ENCODE data around the gene MFSD2B. TPM values are rescaled to one million over a fixed set of nuclear protein-coding genes. Genes with fewer than 3 reads are reported as not detected.

The MFSD2B gene, protein sequence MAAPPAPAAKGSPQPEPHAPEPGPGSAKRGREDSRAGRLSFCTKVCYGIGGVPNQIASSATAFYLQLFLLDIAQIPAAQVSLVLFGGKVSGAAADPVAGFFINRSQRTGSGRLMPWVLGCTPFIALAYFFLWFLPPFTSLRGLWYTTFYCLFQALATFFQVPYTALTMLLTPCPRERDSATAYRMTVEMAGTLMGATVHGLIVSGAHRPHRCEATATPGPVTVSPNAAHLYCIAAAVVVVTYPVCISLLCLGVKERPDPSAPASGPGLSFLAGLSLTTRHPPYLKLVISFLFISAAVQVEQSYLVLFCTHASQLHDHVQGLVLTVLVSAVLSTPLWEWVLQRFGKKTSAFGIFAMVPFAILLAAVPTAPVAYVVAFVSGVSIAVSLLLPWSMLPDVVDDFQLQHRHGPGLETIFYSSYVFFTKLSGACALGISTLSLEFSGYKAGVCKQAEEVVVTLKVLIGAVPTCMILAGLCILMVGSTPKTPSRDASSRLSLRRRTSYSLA
- total RNA-seq: under 1 TPM in 1 of 2 donors, not detected in 1; 0.14 TPM

DNA sequence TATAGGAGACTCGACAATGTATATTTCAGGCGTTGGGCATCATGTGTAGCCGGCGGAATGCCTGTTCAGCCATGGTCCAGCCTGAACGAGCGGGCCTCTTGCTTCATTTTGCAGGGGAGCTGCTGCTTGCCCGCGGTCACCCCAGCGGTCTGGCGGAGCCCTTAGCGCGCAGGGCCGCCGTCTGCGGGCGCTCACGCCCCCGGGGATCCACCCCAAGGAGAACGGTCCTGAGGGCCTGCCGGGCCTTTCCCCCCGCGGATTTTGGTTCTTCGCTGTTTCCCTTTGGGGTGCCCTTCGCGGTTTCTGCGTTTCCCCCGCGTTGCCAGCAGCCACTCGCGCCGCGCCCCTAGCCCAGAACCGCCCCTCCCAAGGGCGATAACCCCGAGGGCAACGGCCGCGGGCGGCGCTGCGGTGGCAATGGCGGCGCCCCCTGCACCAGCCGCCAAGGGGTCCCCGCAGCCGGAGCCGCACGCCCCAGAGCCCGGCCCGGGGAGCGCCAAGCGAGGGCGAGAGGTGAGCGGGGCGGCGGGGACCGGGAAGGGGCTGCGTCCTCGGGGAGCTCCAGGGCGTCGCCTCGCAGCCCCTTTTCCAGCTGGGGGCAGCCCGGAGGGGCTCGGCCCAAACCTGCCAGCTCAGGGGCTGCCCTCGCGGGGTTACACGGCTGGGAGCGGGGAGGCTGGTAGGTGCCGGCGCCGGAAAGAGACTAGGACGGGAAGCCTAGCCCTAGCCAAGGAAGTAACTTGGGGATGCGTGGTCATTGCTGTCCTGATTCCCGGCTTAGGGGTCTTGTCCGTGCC lies at the start of gene MFSD2B:
TSS of gene MFSD2B (plus strand) at position 406 of the 797 bp plus-strand sequence. CDS start at position 418, 12 bp downstream.
- Histone ChIP-seq H3K4me3 (peak within 1 kb of the TSS; percentile 44), H3K36me3 (no peaks in the 10 kb centered on the region), H3K4me1 (ENCODE audit: control insufficient read depth in 1 of 2, low read depth in 2 of 2) (peaks cover 6 to 10% of the 10 kb centered on the region in 2 donors), H3K27me3 (replicated peaks; ENCODE audit: insufficient read depth) (no peaks in the 10 kb centered on the region), H3K27ac (no peak within 1 kb of the TSS), H3K9me3 (no peaks in the 10 kb centered on the region)
- ATAC-seq (ENCODE audit: insufficient number of reproducible peaks, low FRiP score, low read depth): no peak
- no peak for DNase-seq (ENCODE audit: low spot score)
- TF ChIP-seq, protein P1, sequence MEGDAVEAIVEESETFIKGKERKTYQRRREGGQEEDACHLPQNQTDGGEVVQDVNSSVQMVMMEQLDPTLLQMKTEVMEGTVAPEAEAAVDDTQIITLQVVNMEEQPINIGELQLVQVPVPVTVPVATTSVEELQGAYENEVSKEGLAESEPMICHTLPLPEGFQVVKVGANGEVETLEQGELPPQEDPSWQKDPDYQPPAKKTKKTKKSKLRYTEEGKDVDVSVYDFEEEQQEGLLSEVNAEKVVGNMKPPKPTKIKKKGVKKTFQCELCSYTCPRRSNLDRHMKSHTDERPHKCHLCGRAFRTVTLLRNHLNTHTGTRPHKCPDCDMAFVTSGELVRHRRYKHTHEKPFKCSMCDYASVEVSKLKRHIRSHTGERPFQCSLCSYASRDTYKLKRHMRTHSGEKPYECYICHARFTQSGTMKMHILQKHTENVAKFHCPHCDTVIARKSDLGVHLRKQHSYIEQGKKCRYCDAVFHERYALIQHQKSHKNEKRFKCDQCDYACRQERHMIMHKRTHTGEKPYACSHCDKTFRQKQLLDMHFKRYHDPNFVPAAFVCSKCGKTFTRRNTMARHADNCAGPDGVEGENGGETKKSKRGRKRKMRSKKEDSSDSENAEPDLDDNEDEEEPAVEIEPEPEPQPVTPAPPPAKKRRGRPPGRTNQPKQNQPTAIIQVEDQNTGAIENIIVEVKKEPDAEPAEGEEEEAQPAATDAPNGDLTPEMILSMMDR (IDR thresholded peaks at IDR 0.05): no peak

DNA sequence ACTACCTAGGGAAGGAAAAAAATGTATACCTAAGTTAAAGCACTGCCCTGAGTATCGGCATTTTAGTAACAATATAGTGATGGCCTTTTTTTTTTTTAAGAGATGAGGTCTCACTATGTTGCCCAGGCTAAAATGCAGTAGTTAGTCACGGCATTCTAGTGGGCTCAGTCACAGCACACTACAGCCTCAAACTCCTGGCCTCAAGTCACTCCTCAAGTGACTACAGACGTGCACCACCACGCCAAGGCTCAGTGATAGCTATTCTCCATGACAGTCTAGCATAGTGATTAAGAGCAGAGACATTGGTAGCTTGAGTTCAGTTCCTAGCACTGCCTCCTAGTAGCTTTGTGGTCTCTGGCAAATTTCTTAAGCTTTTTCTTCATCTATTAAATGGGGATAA lies 42.0 kb upstream of the MFSD2B start:
- ATAC-seq (ENCODE audit: insufficient number of reproducible peaks, low FRiP score, low read depth) (no peak), DNase-seq (ENCODE audit: low spot score) (no peak)
- peaks cover 5% of the 10 kb centered on the region for H3K36me3 ChIP-seq
- H3K27ac ChIP-seq: no peak overlapping the region
- H3K9me3 ChIP-seq: no peaks in the 10 kb centered on the region
- H3K4me1 ChIP-seq (ENCODE audit: control insufficient read depth in 1 of 2, low read depth in 2 of 2): no peaks in the 10 kb centered on the region
- H3K4me3 ChIP-seq: no peak overlapping the region
- no peaks in the 10 kb centered on the region for H3K27me3 ChIP-seq (replicated peaks; ENCODE audit: insufficient read depth)
- TF ChIP-seq, protein P1 (IDR thresholded peaks at IDR 0.05): no peak

DNA sequence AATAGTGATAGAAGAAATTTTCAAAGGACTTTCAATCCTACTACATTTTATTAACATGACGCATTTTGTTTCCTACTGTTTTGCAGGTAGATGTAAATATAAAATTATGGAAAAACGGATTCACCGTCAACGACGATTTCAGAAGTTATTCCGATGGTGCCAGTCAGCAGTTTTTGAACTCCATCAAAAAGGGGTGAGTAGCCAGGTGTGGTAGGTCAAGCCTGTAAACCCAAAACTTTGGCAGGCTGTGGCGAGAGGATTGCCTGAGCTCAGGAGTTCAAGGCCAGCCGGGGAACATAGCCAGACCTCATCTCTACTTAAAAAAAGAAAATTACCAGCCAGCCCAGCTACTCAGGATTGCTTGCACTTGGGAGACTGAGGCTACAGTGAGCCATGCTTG lies 33.0 kb upstream of the MFSD2B start:
- Histone ChIP-seq H3K27me3 (replicated peaks; ENCODE audit: insufficient read depth) (no peaks in the 10 kb centered on the region), H3K27ac (no peak overlapping the region), H3K9me3 (no peaks in the 10 kb centered on the region), H3K36me3 (peaks cover 7% of the 10 kb centered on the region), H3K4me1 (ENCODE audit: control insufficient read depth in 1 of 2, low read depth in 2 of 2) (no peaks in the 10 kb centered on the region), H3K4me3 (no peak overlapping the region)
- DNase-seq (ENCODE audit: low spot score) (no peak), ATAC-seq (ENCODE audit: insufficient number of reproducible peaks, low FRiP score, low read depth) (no peak)
- TF ChIP-seq, protein P1 (IDR thresholded peaks at IDR 0.05): no peak

DNA sequence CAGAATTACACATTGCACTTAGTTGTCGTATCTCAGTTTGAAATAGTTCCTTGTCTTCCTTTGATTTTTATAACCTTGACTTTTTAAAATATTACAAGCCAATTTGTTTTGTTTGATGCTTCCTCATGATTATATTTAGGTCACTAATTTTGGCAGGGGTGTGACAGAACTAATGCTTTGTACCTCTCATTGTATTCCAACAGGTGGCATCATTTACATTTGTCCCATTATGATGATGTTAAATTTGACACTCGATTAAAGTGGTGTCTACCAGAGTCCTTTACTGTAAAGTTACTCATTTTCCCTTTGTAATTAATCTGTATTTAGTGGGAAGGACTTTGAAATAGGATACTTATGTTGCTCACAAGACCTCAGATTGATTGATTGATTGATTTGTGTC lies 21.5 kb upstream of the MFSD2B start:
- Histone ChIP-seq H3K27me3 (replicated peaks; ENCODE audit: insufficient read depth) (no peaks in the 10 kb centered on the region), H3K4me3 (no peak overlapping the region), H3K36me3 (peaks cover 20% of the 10 kb centered on the region), H3K27ac (no peak overlapping the region), H3K4me1 (ENCODE audit: control insufficient read depth in 1 of 2, low read depth in 2 of 2) (no peaks in the 10 kb centered on the region), H3K9me3 (no peaks in the 10 kb centered on the region)
- ATAC-seq (ENCODE audit: insufficient number of reproducible peaks, low FRiP score, low read depth) (no peak), DNase-seq (ENCODE audit: low spot score) (no peak)
- TF ChIP-seq, protein P1 (IDR thresholded peaks at IDR 0.05): no peak

DNA sequence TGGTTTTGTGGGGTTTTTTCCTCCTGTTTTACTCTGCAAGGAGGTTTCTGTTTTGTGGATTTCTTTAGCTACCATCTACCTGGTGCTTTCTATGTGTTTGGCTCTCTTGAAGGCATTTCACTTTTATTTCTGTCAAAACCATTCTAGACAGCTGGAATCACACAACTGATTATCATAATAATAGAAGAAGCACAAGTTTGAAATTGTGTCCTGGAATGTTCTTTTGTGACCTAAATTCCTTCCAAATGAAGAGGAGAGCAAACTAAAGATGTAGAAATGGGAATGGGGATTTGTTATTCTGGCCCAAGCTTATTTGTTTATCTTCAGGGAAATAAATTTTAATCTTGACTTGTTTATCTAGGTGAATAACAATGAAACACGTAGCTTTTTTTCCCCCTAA lies 17.0 kb upstream of the MFSD2B start:
- Histone ChIP-seq H3K36me3 (peaks cover 4% of the 10 kb centered on the region), H3K27ac (no peak overlapping the region), H3K4me3 (no peak overlapping the region), H3K4me1 (ENCODE audit: control insufficient read depth in 1 of 2, low read depth in 2 of 2) (no peaks in the 10 kb centered on the region), H3K27me3 (replicated peaks; ENCODE audit: insufficient read depth) (no peaks in the 10 kb centered on the region), H3K9me3 (no peaks in the 10 kb centered on the region)
- TF ChIP-seq, protein P1 (IDR thresholded peaks at IDR 0.05): no peak
- no peak for ATAC-seq (ENCODE audit: insufficient number of reproducible peaks, low FRiP score, low read depth)
- no peak for DNase-seq (ENCODE audit: low spot score)
